HuH-7 (cell line): ENCODE measurements around the gene ITGA5.

Experiments used
- DNase-seq: peaks from one replicate; pipeline ENCODE4 v3.0.0; 2011; ENCODE audit warnings: low spot score

Gene ITGA5

DNA sequence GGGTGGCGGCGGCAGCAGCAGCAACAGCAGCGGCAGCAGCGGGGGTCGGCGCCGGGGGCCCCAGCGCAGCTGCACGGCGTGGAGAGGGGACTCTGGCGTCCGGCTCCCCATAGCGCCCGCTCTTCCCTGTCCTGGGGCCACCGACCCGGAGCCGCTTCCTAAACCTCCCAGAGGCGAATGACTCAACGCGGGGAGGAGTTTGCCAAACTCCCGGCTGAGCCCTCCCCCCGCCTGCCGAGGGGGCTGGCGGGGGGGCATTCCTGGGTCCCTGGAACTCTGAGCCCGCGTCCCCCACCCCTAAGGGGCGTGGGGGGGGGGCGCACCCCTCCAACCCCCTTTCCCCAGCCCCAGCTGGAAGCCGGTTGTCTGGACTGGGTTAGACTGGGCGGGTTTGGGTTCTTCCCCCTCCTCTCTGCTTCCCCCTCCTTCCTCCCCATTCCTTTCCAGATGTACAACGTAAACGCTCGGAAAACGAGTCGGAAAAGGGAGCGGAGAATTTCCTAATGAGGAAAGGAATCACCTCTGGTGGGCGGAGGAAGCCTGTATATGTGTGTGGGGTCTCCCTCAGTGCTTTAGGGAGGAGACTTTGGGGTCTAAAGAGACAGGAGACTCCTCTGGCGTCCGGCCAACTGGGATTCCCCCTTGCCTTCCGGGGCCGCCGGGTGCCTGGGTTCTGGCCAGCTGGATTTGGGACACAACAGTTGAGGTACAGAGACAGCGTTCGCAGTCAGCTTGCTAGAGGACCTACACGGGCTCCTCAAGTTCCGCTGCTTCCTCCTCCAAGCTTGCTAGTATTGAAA is at the start of gene ITGA5:
Gene ITGA5, minus strand, starts transcription at position 179 of the 800 bp plus-strand sequence. Its CDS starts 68 bp downstream, at position 111.
- DNase-seq = peak; percentile 72

DNA sequence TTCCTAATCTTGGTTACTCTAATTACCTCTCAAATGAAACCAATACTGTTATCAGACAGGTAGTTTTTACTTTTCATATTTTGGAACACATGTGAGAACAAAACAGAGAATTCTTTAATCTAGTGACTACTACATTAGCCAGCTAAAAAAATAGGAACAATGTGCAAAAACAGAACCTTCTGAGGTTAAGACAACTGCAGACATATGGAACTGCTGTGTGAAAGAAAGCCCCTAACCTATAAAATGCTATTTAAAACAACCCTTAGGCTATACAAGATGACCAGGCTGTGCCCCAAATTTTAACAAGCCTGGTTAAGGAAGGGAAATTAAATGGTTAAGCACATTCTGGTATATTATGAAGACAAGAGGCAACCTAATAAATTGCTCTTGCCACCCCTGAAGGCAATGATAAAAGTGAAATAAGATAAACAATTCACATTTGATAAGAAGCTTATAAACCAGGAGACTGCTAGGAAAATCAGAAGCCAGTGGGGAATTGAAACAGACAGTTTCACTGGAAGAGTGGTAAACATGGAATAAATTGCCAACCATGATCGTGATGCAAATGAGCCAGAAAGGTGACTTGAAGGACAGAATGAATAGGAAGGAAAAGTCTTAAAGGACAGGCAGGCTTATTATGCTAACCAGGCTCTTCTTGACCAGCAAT is 46.9 kb upstream of the ITGA5 start:
- no peak for DNase-seq

DNA sequence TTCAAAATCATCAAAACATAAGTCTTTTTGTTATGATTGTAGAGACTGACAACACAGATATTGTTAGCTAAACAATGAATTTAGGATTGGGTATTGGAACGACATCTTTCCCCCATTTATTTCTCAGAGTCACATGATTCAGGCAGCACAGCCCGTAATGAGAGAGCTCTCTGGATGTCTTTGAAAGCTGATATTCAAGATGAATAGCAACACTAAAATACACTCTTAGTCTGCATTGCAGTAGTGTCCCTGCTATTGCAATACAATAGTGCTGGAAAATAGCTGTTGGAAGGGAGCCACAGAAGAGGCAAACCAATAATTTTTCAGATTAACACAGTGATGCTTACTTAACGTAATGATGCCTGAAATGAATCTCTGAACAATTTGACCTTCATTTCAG is 44.4 kb upstream of the ITGA5 start:
- no peak for DNase-seq

DNA sequence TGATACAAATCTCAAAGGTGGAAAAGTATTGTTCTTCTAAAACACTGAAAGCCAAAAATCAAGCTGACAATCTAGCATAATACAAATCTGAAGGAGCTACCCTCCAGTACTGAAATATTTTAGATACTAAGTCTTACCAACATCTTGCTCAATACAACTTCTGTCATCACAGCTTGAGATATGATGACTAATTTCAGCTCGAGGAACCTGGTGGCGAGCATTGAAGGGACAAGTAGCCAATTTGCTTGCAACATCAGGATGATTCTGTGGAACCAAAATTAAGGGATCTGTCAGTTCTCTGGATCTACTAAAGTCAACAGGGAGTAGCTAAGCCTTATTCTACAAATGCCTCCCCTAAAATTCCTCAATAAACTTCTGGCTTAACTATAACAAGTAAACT is 44.0 kb upstream of the ITGA5 start:
- no peak for DNase-seq

DNA sequence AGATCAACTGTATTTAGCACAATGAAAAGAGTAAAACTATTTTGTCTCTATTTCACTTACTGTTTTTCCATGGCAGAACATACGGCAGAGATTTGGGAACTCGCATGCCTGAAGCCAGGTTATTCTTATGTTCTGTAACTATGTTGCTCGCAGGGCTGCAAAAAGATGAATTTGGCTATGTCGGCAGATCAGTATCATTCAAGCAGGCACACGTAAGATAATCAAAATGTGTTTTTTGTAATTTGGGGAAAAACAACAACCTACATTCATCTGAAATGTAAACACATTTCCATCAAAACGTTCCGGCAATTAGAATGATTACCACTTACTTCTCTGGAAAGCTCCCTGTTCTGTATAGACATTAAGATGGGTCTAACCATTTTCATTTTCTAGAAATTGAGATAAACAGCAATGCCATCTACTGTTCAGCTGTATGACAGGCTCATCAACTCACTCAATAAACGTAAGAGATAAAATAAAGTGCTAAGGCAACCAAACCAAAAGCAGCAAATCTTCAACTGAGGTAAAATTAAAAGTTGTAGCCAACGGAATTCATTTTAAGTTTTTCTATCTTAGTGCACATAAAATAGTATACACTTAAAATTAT is 41.4 kb upstream of the ITGA5 start:
- DNase-seq = no peak

DNA sequence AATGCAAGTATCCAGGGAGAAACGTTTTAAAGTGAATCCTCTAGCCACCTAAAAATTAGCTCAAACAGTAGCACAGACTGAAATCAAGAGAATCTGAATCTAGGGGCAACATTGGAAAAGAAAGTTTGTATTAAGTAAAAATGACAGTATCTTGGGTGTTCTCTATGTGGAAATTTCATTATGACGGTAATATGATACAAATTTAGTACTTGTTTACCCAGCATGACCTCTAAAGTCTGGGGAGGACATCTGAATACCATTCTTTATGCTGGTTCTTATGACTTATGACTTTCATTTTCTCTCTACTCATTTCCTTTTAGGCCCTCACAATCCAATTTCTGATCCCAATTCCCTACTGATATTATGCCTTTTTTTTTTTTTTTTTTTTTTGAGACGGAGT is 40.3 kb upstream of the ITGA5 start:
- no peak for DNase-seq

DNA sequence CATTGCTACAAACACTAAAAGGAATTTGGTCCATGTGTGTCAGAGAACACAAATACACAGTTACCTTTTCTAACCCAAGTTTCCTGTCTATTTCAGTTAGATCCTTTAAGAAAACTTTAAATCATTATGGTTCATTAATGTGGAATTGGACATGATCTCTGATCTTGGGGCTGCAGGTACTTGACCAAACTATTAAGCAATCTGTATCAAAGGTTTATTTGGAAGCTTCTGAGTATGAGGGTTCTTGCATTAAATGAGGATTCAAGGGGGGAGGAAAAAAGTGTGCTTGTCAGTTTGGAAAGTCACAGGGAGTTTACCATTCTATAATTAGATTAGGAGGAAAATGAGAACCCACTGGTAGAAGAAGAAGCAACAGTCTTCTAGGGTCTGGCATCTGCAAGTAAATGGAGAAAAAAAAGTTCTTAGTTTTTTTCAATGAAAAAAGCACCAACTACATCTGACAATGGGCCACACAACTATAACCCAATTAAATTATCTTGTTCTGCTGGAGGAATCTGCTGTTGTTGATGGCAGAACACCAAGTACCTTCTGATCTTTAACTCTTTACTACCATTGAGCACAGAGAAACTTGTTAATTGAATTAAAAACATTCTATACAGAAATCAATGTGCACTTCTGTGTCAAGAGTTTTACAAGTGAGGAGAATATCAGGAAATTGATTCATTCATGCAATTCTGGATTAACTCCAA is 36.8 kb upstream of the ITGA5 start:
- DNase-seq = no peak

DNA sequence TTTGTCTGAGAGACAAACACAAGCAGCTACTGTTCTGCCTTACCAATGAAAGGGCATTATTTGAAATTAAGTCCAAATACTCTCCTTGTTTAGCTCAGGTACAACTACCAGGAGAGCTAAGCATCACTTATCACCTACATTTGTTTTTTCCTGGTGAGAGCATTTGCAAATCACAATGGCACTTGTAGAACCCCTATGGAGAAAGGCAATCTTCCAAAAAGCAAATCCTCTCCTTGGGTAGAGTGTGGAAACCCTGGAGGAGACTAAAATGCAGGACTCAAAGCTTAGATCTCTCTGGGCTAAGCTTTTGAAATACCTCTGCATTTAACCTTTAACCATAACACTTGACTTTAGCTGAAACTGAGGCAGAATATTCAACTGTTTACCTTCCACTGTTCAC is 33.6 kb upstream of the ITGA5 start:
- DNase-seq = no peak

DNA sequence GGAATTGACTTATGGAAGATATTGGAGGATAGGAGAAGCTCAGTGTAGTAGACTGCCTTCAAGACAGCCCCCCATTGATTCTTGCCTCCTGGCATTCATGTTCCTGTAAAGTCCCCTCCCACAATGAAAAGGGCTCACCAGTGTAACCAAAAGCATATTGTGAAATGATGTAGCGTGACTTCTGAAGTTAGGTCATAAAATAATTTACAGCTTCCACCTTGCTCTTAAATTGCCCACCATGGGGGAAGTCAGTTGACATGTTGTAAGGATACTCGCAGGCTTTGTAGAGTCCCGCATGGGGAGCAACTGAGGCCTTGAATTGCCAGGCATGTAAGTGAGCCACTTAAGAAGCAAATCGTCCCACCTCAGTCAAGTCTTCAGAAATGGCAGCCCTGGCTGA is 29.3 kb upstream of the ITGA5 start:
- no peak for DNase-seq

DNA sequence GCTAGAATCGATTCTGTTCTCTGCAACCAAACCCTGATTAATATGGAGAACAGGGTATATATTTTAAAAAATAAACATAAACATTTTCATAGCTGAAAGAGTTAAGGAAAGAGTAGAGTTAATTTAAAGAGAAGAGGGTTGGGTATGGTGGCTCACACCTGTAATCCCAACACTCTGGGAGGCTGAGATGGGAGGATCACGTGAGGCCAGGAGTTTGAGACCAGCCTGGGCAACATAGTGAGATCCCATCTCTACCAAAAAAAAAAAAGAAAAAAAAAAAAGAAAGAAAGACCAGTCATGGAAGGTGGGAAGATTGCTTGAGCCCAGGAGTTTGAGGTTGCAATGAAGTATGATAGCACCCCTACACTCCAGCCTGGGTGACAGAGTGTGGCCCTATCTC is 28.9 kb upstream of the ITGA5 start:
- no peak for DNase-seq

DNA sequence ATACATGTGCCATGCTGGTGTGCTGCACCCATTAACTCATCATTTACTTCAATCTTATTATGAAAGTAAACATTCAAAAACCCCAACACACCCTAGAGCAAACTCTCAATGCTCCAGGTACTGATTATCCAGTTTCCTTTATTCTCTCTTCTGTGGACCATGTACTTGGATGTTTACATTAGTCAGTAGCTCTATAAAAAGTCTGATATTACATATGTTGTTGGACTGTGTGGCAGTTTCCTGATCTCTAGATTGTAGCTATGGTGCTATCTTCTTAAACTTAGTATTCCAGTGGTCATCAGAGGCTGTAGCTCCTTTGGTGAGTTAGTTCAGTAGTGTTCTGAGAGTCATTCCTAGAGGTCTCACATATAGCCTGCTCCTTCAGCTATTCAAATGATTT is 25.1 kb upstream of the ITGA5 start:
- no peak for DNase-seq

DNA sequence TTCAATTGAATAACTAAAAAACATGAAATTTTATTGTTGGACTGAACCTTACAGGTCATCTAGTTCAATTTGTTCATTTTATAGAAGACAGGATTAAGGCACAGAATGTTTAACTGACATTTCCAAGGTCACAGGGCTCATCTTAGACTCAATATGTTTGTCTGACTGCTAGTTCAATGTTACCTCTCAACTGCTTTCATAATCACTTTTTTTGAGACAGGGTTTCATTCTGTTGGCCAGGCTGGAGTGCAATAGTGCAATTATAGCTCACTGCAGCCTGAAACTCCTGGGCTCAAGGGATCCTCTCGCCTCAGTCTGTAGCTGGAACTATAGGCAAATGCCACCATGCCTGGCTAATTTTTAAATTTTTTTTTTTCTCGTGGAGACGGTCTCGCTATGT is 24.4 kb upstream of the ITGA5 start:
- DNase-seq = no peak

DNA sequence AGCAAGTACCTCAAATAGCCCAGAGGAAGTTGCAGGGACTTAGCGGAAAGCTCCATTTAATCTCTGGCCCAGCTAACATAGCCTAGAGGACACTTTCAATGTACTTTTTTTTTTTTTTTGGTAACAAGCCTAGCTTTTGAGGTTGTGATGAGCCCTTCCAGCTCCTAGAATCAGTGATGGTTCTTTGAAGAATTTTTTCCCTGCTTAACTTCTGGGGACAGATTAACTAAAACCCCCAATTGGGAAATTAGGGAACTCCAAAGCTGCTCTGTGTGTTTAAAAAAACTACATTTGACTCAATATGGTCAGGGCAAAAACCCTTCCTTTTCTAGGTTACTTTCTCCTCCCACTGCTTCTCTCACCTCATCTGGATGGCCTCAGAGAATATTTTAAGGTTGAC is 23.9 kb upstream of the ITGA5 start:
- no peak for DNase-seq

DNA sequence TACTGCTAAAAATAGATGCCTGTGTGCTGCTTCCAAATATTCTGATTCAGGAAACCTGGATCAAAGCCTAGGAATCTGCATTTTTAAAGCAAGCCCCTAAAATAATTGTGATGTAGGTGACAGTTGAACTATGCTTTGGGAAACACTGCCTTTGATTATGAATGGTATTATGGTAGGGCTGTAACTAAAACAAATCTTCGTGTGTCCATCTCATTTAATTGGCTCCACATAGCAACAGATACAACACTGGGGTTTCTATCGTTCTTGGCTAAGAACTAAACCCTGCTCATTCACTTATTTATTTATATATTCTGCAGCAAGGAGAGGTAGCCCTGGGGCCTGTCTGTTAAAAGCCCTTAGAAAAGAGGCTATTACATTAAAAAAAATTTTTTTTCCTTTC is 23.0 kb upstream of the ITGA5 start:
- no peak for DNase-seq

DNA sequence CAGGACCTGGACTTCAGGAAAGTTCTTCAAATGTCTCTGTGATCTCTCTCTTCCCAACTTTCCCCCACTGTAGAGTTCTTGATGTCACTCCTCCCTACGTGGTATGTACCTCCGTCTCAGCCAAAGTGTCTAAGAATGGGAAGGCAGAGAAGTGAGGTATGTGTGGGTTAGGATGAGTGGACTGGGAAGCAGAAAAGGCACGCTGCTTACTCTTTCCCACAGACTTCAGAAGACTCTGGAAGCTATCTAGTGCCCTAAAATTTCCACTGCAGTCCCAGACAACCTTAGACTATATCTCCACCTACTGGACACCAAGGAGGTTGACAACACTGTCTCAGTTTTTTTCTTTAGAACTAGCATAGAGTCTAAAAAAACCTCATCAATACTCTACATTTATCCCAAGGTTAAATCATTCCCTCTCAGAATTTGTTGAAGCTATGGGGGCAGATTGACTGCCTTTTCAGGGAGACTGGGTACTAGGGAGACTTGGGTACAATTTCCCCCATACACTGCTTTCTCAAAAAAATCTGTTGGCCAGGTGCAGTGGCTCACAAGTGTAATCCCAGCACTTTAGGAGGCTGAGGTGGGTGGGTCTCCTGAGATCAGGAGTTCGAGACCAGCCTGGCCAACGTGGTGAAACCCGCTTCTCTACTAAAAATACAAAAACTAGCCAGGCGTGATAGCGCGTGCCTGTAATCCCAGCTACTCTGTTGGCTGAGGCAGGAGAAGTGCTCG is 20.6 kb upstream of the ITGA5 start:
- peak; percentile 77 for DNase-seq

DNA sequence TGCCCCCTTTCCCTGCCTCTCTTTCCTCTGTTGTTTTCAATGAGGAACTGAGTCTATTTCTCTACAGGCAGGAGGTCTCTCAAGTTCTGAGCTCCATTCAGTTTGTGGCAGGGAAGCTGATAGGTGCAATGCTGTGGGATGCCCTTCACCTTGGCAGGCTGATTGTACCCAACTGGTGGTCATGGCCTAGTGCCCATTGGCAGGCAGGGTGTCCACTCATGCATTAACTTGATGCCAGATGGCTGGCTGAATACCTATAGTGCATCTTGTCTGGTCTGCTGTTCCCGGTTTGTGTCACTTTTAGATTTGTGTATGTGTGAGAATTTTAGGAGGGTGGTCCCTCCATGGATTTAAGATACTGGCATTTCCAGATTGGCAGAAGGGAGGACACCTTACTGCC is 20.0 kb upstream of the ITGA5 start:
- no peak for DNase-seq

DNA sequence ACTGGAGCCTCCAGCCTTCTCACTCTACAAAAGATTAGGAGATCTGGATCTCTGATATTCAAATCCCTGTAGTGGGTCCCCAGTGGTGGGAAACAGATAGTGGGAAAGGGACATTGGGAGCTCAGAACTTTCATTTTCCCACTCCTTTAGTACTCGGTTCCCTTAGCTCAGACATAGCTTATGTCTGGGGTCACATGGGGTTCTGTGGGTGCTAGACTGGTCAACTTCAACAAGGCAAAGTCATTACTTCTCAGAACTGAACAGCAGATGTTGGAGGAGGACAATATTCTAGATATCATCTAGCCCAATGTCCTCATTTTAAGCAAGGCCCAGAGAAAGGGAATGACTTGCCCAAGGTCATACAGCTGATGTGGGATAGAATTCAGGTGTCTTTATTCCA is 19.5 kb upstream of the ITGA5 start:
- no peak for DNase-seq

DNA sequence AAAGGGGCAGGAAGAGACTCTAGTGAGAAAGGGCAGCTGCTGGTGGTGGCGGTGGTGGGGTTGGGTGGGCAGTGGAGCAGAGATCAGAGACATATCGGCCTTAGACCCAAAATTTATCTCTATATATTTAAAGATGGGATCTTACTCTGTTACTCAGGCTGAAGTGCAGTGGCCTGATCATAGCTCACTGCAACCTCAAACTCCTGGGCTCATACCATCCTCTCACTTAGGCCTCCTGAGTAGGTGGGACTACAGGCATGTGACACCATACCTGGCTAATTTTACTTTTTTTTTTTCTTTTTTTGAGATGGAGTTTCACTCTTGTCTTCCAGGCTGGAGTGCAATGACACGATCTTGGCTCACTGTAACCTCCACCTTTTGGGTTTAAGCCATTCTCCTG is 18.6 kb upstream of the ITGA5 start:
- DNase-seq = no peak

DNA sequence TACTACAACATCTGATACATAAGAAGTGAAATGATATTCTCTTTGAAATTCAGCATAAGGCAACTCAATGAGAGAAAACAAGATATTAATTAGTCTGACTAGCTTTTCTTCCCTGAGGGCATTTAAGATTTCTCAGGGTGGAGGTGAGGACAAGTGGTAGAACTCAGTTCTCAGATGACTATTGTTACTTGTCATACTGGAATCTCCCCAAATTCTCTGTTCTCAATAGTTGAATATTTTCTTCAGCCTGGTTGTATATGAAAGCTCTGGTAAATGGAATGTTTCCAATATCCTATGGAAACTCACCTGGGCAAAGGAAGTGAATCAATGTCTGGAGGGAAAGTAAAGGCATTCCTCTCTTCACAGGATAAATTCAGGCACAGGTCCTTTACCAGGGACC is 18.2 kb upstream of the ITGA5 start:
- DNase-seq = no peak

DNA sequence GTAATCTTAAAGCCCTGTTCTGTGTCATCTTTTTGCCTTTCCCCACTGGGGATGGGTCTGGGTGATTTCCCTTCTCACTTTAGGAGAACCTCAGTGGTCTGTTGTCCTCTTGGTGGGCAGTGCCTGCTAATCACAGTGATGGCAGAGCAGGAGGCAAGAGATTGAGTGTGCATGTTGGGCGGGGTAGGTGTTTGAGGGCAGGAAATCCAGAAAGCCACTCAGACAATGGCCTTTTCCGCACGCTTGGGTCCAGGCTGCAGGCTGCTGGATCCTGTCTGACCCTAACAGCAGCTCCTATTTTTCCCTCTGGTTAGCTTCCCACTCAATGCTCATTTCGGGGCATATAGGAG is 13.7 kb upstream of the ITGA5 start:
- DNase-seq = no peak

DNA sequence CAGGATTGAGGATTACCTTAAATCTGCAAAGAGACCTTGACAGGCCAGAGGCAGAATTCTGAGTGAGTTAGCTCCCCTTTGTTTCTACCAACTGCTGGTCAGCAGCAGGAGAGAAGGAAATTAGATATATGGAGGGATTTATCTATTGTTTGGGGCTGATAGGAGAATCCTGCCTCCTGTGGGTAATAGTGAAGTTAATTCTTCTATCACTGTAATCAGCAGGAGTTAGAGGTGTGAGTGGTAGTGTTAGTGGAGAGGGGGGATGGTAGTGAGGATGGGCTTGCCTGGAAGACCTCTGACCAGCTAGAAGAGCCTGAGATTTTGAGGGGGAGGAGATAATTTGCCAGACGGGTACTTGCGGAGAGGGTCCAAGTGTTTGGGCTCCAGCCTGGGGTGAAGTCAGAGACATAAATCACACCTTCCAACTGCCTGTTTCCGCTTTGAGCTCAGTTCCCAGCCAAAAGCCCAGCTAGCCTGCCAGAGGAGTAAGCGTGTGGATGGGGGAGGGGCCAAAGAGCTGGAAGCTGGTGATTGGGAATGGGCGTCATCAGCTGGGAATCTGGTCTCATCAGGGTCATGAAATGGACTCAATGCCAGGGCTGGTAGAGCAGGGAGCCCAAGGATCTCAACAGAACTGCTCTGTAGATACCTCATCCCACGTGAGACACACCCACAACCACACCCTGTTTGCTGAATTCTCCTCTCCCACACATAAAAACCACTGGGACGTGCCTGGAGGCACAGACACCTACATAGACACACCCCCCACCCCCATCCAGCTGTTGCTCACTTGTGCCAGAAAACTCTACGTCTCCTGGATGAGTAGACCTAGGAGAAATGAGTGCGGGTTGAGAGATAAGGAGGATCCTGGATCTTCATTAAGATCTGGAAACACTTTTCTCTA is 13.1 kb upstream of the ITGA5 start:
- DNase-seq = no peak
